HepG2 (cell line): ENCODE results near the gene TNIP1. TPM values are rescaled to one million over a fixed set of nuclear protein-coding genes. Genes with fewer than 3 reads are reported as not detected.

Source experiments
- ATAC-seq: fragments of 200-7000 bp; cut with Tn5 transposase; 3 replicates; pipeline ENCODE4 v1.9.1; 2020; ENCODE audit warnings: mild to moderate bottlenecking, moderate library complexity
- BruUV-seq: library from RNA; stranded (reverse); fragments of 400-500 nt; replicated peaks from 2 replicates; lab custom pipeline; 2021; lab: Mats Ljungman, UMichigan
- CTCF ChIA-PET: fragments of 300-600 bp; formaldehyde crosslinking; extraction: SDS; loops from one replicate; lab custom pipeline; 2021; ENCODE audit warnings: low total read pairs, inconsistent platforms, low intra/inter-chr PET ratio; lab: Yijun Ruan, JAX
- POLR2A ChIA-PET: fragments of 350-600 bp; sonication (Branson Sonifier 250); formaldehyde crosslinking; loops from one replicate; lab custom pipeline; 2020; ENCODE audit warnings: antibody characterized with exemption, inconsistent platforms; lab: Yijun Ruan, JAX
- DNase-seq: peaks from one replicate; pipeline ENCODE4 v3.0.0-alpha.2; 2015; ENCODE audit warnings: low spot score
- FAIRE-seq: peaks from 3 replicates; lab custom pipeline; 2011; peaks lifted over from hg19 to GRCh38; lab: Jason Lieb, UNC
- H2AFZ ChIP-seq: one replicate; pipeline ENCODE4 v1.6.1; 2011; ENCODE audit warnings: low read length, inconsistent platforms
- H3K27ac ChIP-seq: fragments of 300-600 bp; 3 replicates; pipeline ENCODE4 v1.8.0; 2011; ENCODE audit warnings: mixed run types, mild to moderate bottlenecking, mixed read lengths, low read length, inconsistent platforms; ENCODE audit not compliant: insufficient read depth; ENCODE audit errors: extremely low read length
- H3K27me3 ChIP-seq, 2 experiments: fragments of 200-600 bp in 1 of 2; 2 replicates in 1 of 2; 3 replicates in 1 of 2; pipeline versions ENCODE4 v1.6.0 to v1.8.0; 2011; ENCODE audit warnings: low read length in 2 of 2, mild to moderate bottlenecking in 2 of 2, moderate library complexity in 2 of 2, inconsistent platforms in 1 of 2; ENCODE audit not compliant: insufficient read depth in 2 of 2, control insufficient read depth in 1 of 2
- H3K36me3 ChIP-seq, 2 experiments: fragments of 200-600 bp in 1 of 2; replicated peaks in 1 of 2; 2 replicates in 1 of 2; 3 replicates in 1 of 2; pipeline versions ENCODE4 v1.5.1 to v1.8.0; 2011; ENCODE audit warnings: low read length in 2 of 2, inconsistent platforms in 1 of 2; ENCODE audit not compliant: insufficient read depth in 2 of 2, control insufficient read depth in 1 of 2
- H3K4me1 ChIP-seq: 2 replicates; pipeline ENCODE4 v1.5.1; 2012; ENCODE audit warnings: low read length, inconsistent platforms; ENCODE audit not compliant: insufficient read depth
- H3K4me2 ChIP-seq: 2 replicates; pipeline ENCODE4 v1.6.0; 2011; ENCODE audit warnings: low read depth, low read length, inconsistent platforms
- H3K4me3 ChIP-seq, 3 experiments: fragments of 200-600 bp in 1 of 3; sonication (generic), shearing (Covaris generic) in 1 of 3; replicated peaks in 1 of 3; 2 replicates each; pipeline ENCODE4 v1.5.1; 2011 to 2016; ENCODE audit warnings: low read length in 3 of 3, inconsistent platforms in 2 of 3, low read depth in 2 of 3, mild to moderate bottlenecking in 2 of 3, control low read depth in 1 of 3, mixed read lengths in 1 of 3; ENCODE audit not compliant: insufficient read depth in 1 of 3
- H3K79me2 ChIP-seq: one replicate; pipeline ENCODE4 v1.6.1; 2011; ENCODE audit warnings: low read length, inconsistent platforms; ENCODE audit not compliant: insufficient read depth
- H3K9ac ChIP-seq: 2 replicates; pipeline ENCODE4 v1.6.0; 2011; ENCODE audit warnings: mild to moderate bottlenecking, low read depth, low read length, inconsistent platforms; ENCODE audit not compliant: insufficient read depth
- H3K9me3 ChIP-seq: 2 replicates; pipeline ENCODE4 v1.5.1; 2012; ENCODE audit warnings: mild to moderate bottlenecking, low read length
- H4K20me1 ChIP-seq: 2 replicates; pipeline ENCODE4 v1.6.0; 2011; ENCODE audit warnings: inconsistent platforms, mild to moderate bottlenecking, low read length, moderate library complexity; ENCODE audit not compliant: insufficient read depth
- BRD4 ChIP-seq: sonication (generic); formaldehyde crosslinking; IDR thresholded peaks from 2 replicates; pipeline ENCODE4 v1.4.0; 2020; ENCODE audit warnings: missing genetic modification reagents
- DPF2 ChIP-seq: sonication (generic); formaldehyde crosslinking; IDR thresholded peaks from 2 replicates; pipeline ENCODE4 v1.4.0; 2020; ENCODE audit warnings: mild to moderate bottlenecking, low read depth, missing genetic modification reagents, borderline replicate concordance
- HDAC6 ChIP-seq: fragments of 200-600 bp; sonication (generic); IDR thresholded peaks from 2 replicates; pipeline ENCODE4 v1.7.0; 2017; ENCODE audit warnings: mild to moderate bottlenecking, antibody characterized with exemption, low read length, low read depth
- HOXA7 ChIP-seq: sonication (generic); formaldehyde crosslinking; IDR thresholded peaks from 2 replicates; pipeline ENCODE4 v1.8.1; 2022; ENCODE audit warnings: mild to moderate bottlenecking, missing genetic modification reagents, moderate library complexity
- HOXD1 ChIP-seq: sonication (generic); formaldehyde crosslinking; IDR thresholded peaks from 2 replicates; pipeline ENCODE4 v1.5.0; 2020; ENCODE audit warnings: missing genetic modification reagents
- MEF2D ChIP-seq: sonication (generic); formaldehyde crosslinking; IDR thresholded peaks from 2 replicates; pipeline ENCODE4 v1.5.1; 2020; ENCODE audit warnings: mild to moderate bottlenecking, missing genetic modification reagents
- NONO ChIP-seq, 2 experiments: fragments of 450-650 bp in 1 of 2; sonication (generic) in 1 of 2; formaldehyde crosslinking in 1 of 2; IDR thresholded peaks in 1 of 2; conservative IDR thresholded peaks in 1 of 2; 2 replicates each; pipeline versions ENCODE4 v1.6.1 to v1.8.0; 2017 to 2022; ENCODE audit warnings: mild to moderate bottlenecking in 1 of 2, missing genetic modification reagents in 1 of 2, moderate library complexity in 1 of 2
- SALL2 ChIP-seq: sonication (generic); formaldehyde crosslinking; IDR thresholded peaks from 2 replicates; pipeline ENCODE4 v1.8.1; 2023; ENCODE audit warnings: mild to moderate bottlenecking, missing genetic modification reagents, inconsistent platforms
- ZNF510 ChIP-seq: sonication (generic); formaldehyde crosslinking; IDR thresholded peaks from 2 replicates; pipeline ENCODE4 v1.4.0; 2020; ENCODE audit warnings: low read depth, mild to moderate bottlenecking, missing genetic modification reagents
- ZNF569 ChIP-seq: sonication (generic); formaldehyde crosslinking; IDR thresholded peaks from 2 replicates; pipeline ENCODE4 v1.5.0; 2020; ENCODE audit warnings: mild to moderate bottlenecking, missing genetic modification reagents, moderate library complexity, borderline replicate concordance
- ZNF652 ChIP-seq: IDR thresholded peaks from 2 replicates; pipeline ENCODE4 v1.6.1; 2016; ENCODE audit warnings: low read depth, borderline replicate concordance
- ZNF792 ChIP-seq: IDR thresholded peaks from 2 replicates; pipeline ENCODE4 v1.6.1; 2016
- WGBS: methylation state at CpG from one replicate; pipeline ENCODE4 v1.1.6; 2017; ENCODE audit warnings: low lambda C conversion rate; 5-methylcytosine and 5-hydroxymethylcytosine counted together
- in situ Hi-C: cut with HindIII; loops from 2 replicates; pipeline ENCODE4 v1.10.0; 2017; ENCODE audit warnings: low pct_unique_long_range_greater_than_20kb; ENCODE audit not compliant: extremely low pct_ligation_motif_present
- intact Hi-C: fragments of 100-400 bp; cut with micrococcal nuclease; formaldehyde crosslinking; loops from one replicate; pipeline ENCODE4 v1.10.0; 2022; ENCODE audit not compliant: unreplicated experiment
- polyA plus RNA-seq, 8 experiments: library from polyadenylated mRNA; depleted of rRNA in 3 of 8; stranded (reverse) in 7 of 8; unstranded in 1 of 8; fragments of >200 nt; fragmentation: Illumina TruSeq in 4 of 8; extraction: Trizol in 4 of 8; gene quantifications; 2 replicates each; pipeline versions ENCODE4 v1.2.1 to v1.2.3, GENCODE V29; 2011 to 2016; ENCODE audit warnings: low read depth in 4 of 8, missing spikeins in 1 of 8, mixed read lengths in 1 of 8; ENCODE audit not compliant: insufficient read depth in 1 of 8
- total RNA-seq, 5 experiments: library from RNA; depleted of rRNA; stranded (reverse); fragments of >200 nt; fragmentation: Illumina TruSeq; extraction: Trizol; gene quantifications; 2 replicates each; pipeline ENCODE4 v1.2.3, GENCODE V29; 2016; ENCODE audit warnings: low read depth in 1 of 5
- TF ChIP-seq, protein P1 (sequence below): sonication (generic); formaldehyde crosslinking; IDR thresholded peaks from 2 replicates; pipeline ENCODE4 v1.5.0; 2020; ENCODE audit warnings: mild to moderate bottlenecking, missing genetic modification reagents
- TF ChIP-seq, protein P2 (sequence below): sonication (generic); formaldehyde crosslinking; IDR thresholded peaks from 2 replicates; pipeline ENCODE4 v1.5.1; 2020; ENCODE audit warnings: missing genetic modification reagents, mild to moderate bottlenecking, borderline replicate concordance
- TF ChIP-seq, protein P3 (sequence below): sonication (generic); formaldehyde crosslinking; IDR thresholded peaks from 2 replicates; pipeline ENCODE4 v1.5.1; 2020; ENCODE audit warnings: mild to moderate bottlenecking, moderate library complexity, missing genetic modification reagents
- TF ChIP-seq, protein P4 (sequence below): IDR thresholded peaks from 2 replicates; pipeline ENCODE4 v1.6.1; 2016; ENCODE audit warnings: mild to moderate bottlenecking, missing biosample characterization, missing genetic modification reagents
- TF ChIP-seq, protein P5 (sequence below): sonication (generic); formaldehyde crosslinking; IDR thresholded peaks from 2 replicates; pipeline ENCODE4 v1.4.0; 2020; ENCODE audit warnings: mild to moderate bottlenecking, missing genetic modification reagents

The TNIP1 gene
- total and polyA plus RNA-seq, 2 of the 13 experiments (the other 11 are each of a cell fraction or from before 2014, with no cell fraction given) = 26.2 to 45.9 TPM

DNA sequence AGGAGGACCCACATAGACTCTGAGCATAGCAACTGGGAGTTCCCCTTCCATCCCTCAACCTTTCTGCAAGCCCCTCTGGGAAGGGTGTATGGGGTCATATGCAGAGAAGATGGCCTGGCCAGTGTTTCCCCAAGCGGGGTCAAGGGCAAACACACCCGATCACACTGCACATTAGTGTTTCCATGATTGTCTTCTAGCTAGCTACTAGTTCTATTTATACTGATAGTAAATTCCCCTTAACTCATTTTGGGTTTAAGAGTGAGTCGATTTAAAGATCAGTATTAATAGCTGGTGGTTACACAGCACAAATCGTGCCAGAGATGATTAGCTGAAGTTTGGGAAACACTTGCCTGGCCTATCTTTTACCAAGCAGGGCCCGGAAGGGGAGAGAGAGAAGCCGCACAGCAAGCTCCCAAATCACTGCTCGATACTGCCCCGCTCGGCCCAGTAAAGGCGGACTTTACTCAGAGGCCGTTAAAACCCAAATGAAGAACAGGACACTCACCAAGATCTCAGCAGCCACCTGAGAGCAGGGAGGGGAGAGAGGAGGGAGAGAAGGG is 29.4 kb upstream of the TNIP1 start:
- Histone ChIP-seq H3K79me2 (no peaks in the 10 kb centered on the region), H3K9ac (no peak overlapping the region), H3K9me3 (no peaks in the 10 kb centered on the region), H3K4me3 (no peak overlapping the region), H4K20me1 (no peaks in the 10 kb centered on the region), H3K4me1 (peaks cover 8% of the 10 kb centered on the region), H2AFZ (no peak overlapping the region), H3K36me3 (peaks cover 9 to 48% of the 10 kb centered on the region in 2 experiments), H3K27ac (no peak overlapping the region), H3K27me3 (no peaks in the 10 kb centered on the region), H3K4me2 (no peak overlapping the region)
- BruUV-seq = no TSS peak
- ChIA-PET CTCF (no interaction called here), POLR2A (no interaction called here)
- in situ Hi-C loops = no loop called here
- DNase-seq = no peak
- intact Hi-C loops = no loop called here
- FAIRE-seq = no peak
- 99% methylated on average over 11 of the region's 11 CpGs for WGBS
- no peak for ATAC-seq
- TF ChIP-seq HOXA7 (CRISPR knock-in tag) (no peak), NONO (IDR thresholded peaks at IDR 0.05) (no peak), NONO (CRISPR knock-in tag; conservative IDR thresholded peaks at IDR 0.05) (no peak), ZNF652 (no peak), BRD4 (no peak), HOXD1 (CRISPR knock-in tag) (no peak), ZNF792 (CRISPR knock-in tag) (no peak), ZNF510 (CRISPR knock-in tag) (no peak), SALL2 (no peak), DPF2 (CRISPR knock-in tag) (no peak), HDAC6 (no peak), ZNF569 (CRISPR knock-in tag) (no peak), MEF2D (CRISPR knock-in tag) (no peak)
- TF ChIP-seq, protein P1, sequence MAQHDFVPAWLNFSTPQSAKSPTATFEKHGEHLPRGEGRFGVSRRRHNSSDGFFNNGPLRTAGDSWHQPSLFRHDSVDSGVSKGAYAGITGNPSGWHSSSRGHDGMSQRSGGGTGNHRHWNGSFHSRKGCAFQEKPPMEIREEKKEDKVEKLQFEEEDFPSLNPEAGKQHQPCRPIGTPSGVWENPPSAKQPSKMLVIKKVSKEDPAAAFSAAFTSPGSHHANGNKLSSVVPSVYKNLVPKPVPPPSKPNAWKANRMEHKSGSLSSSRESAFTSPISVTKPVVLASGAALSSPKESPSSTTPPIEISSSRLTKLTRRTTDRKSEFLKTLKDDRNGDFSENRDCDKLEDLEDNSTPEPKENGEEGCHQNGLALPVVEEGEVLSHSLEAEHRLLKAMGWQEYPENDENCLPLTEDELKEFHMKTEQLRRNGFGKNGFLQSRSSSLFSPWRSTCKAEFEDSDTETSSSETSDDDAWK (CRISPR knock-in tag) = no peak
- TF ChIP-seq, protein P2, sequence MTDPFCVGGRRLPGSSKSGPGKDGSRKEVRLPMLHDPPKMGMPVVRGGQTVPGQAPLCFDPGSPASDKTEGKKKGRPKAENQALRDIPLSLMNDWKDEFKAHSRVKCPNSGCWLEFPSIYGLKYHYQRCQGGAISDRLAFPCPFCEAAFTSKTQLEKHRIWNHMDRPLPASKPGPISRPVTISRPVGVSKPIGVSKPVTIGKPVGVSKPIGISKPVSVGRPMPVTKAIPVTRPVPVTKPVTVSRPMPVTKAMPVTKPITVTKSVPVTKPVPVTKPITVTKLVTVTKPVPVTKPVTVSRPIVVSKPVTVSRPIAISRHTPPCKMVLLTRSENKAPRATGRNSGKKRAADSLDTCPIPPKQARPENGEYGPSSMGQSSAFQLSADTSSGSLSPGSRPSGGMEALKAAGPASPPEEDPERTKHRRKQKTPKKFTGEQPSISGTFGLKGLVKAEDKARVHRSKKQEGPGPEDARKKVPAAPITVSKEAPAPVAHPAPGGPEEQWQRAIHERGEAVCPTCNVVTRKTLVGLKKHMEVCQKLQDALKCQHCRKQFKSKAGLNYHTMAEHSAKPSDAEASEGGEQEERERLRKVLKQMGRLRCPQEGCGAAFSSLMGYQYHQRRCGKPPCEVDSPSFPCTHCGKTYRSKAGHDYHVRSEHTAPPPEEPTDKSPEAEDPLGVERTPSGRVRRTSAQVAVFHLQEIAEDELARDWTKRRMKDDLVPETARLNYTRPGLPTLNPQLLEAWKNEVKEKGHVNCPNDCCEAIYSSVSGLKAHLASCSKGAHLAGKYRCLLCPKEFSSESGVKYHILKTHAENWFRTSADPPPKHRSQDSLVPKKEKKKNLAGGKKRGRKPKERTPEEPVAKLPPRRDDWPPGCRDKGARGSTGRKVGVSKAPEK = no peak
- TF ChIP-seq, protein P3, sequence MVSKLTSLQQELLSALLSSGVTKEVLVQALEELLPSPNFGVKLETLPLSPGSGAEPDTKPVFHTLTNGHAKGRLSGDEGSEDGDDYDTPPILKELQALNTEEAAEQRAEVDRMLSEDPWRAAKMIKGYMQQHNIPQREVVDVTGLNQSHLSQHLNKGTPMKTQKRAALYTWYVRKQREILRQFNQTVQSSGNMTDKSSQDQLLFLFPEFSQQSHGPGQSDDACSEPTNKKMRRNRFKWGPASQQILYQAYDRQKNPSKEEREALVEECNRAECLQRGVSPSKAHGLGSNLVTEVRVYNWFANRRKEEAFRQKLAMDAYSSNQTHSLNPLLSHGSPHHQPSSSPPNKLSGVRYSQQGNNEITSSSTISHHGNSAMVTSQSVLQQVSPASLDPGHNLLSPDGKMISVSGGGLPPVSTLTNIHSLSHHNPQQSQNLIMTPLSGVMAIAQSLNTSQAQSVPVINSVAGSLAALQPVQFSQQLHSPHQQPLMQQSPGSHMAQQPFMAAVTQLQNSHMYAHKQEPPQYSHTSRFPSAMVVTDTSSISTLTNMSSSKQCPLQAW = no peak
- TF ChIP-seq, protein P4, sequence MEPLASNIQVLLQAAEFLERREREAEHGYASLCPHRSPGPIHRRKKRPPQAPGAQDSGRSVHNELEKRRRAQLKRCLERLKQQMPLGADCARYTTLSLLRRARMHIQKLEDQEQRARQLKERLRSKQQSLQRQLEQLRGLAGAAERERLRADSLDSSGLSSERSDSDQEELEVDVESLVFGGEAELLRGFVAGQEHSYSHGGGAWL (CRISPR knock-in tag) = no peak
- TF ChIP-seq, protein P5, sequence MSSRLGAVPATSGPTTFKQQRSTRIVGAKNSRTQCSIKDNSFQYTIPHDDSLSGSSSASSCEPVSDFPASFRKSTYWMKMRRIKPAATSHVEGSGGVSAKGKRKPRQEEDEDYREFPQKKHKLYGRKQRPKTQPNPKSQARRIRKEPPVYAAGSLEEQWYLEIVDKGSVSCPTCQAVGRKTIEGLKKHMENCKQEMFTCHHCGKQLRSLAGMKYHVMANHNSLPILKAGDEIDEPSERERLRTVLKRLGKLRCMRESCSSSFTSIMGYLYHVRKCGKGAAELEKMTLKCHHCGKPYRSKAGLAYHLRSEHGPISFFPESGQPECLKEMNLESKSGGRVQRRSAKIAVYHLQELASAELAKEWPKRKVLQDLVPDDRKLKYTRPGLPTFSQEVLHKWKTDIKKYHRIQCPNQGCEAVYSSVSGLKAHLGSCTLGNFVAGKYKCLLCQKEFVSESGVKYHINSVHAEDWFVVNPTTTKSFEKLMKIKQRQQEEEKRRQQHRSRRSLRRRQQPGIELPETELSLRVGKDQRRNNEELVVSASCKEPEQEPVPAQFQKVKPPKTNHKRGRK = no peak
